Measurements from ENCODE around the gene CUBN.

CUBN gene

GRCh38 chr10:17006631-17007417 lies 122.8 kb downstream of the CUBN start:
- DNase-seq = no peak

GRCh38 chr10:17005621-17006566 lies 123.7 kb downstream of the CUBN start:
- no peak for DNase-seq

- no peak for DNase-seq
Observed at GRCh38 chr10:17004801-17005380, 124.7 kb downstream of the CUBN start.

GRCh38 chr10:17003651-17004286 lies 125.8 kb downstream of the CUBN start:
- no peak for DNase-seq

- DNase-seq = peak; percentile 75
Observed at GRCh38 chr10:17003151-17003550, 126.5 kb downstream of the CUBN start.

- peak; percentile 53 for DNase-seq
Observed at GRCh38 chr10:17001961-17002749, 127.5 kb downstream of the CUBN start.

- DNase-seq = no peak
Observed at GRCh38 chr10:17001297-17001744, 128.3 kb downstream of the CUBN start.

- DNase-seq = no peak
Observed at GRCh38 chr10:16999665-17000451, 129.8 kb downstream of the CUBN start.

- DNase-seq = no peak
Observed at GRCh38 chr10:16996530-16996964, 133.1 kb downstream of the CUBN start.

- DNase-seq = no peak
Observed at GRCh38 chr10:16995867-16996529, 133.6 kb downstream of the CUBN start.

GRCh38 chr10:16993186-16993585 lies 136.4 kb downstream of the CUBN start:
- DNase-seq = no peak

- DNase-seq = no peak
Observed at GRCh38 chr10:16992611-16993119, 136.9 kb downstream of the CUBN start.

GRCh38 chr10:16991011-16991410 lies 138.6 kb downstream of the CUBN start:
- no peak for DNase-seq

- DNase-seq = no peak
Observed at GRCh38 chr10:16989826-16990293, 139.8 kb downstream of the CUBN start.

GRCh38 chr10:16988900-16989299 lies 140.7 kb downstream of the CUBN start:
- no peak for DNase-seq

- no peak for DNase-seq
Observed at GRCh38 chr10:16987976-16988610, 141.5 kb downstream of the CUBN start.

- DNase-seq = no peak
Observed at GRCh38 chr10:16987206-16987621, 142.4 kb downstream of the CUBN start.

GRCh38 chr10:16986406-16987205 lies 143.0 kb downstream of the CUBN start:
- DNase-seq = no peak

- DNase-seq = no peak
Observed at GRCh38 chr10:16986082-16986405, 143.6 kb downstream of the CUBN start.

All from CD4-positive, alpha-beta T cell treated with Interleukin-15 for 1 hour (primary cell).